GM19328 (cell line): ENCODE results near the gene INKA2.

Experiments used
- ATAC-seq: cut with Tn5 transposase; IDR thresholded peaks from one replicate; pipeline ENCODE4 v1.9.1; 2021; ENCODE audit warnings: mild to moderate bottlenecking, moderate library complexity; ENCODE audit not compliant: unreplicated experiment

INKA2 gene

GRCh38 chr1:111739194-111739924 lies at the start of gene INKA2:
TSS of gene INKA2 (minus strand) at chr1:111739395. CDS start at chr1:111739242, 153 bp downstream.
- peak; percentile 86 for ATAC-seq

DNA sequence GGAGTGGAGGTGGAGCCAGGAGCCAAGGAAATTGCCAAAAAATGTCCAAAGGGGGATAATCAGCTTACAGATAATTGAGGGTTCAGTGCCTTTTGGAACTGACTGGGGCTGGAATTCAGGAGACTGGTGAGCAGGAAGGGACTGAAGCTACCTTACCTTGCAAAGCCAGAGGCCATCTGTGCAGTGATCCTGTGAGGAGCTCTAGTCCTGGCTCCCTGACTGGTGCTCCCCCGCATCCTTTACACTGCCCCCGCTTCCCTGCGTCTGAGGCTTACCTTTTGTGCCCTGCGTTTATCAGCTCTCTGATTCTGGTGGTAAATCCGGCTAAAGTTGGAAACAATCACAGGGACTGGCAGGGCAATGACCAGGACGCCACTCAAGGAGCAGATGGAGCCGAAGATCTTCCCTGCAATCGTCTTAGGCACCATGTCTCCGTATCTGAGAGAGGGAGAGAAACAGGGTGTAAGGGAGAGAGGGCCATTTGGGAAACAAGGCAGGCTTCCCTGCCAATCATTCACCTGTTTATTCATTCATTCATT lies 47.5 kb upstream of the INKA2 start:
- ATAC-seq = no peak

- no peak for ATAC-seq
Measured at GRCh38 chr1:111784273-111784901, 45.2 kb upstream of the INKA2 start.

DNA sequence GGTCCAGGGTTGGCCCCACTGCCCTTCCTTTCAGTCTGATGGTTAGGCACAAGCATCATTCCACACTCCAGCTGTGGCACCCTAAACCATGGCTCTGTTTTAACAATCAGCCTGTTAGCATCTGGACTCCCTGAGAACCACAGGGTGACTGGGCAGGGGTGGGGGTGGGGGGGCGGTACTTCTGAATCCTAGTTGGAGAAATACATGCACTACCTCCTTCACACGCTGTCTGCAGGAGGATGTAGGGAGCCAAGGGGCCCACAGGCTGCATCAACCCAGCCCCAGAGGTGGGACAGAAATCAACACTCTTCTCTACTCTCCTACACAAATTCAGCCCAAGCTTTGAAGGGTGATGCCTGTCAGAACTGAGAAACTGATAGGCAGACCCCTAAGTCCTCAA lies 40.4 kb upstream of the INKA2 start:
- ATAC-seq = no peak

DNA sequence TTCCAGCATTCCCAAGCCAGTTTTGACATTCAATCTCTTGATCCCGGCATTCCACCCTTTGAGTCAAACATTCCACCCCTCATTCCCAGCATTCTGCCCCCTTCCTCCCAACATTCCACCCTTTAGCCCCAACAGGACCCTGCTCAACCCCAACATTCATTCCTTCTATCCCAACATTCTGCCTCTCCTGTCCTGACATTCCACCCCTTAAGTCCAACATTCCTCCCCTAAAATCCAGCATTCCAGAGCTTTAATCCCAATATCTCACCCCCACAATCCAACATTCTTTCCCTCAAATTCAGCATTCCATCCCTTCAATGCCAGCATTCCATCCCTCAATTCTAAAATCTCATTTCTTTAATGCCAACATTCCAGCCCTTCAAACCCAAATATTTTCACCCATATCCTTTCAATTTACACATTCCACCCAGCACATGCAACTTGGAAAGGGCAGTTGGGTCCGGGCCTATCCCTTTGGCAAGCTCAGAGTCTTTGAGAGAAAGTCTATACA lies 39.4 kb upstream of the INKA2 start:
- no peak for ATAC-seq

- ATAC-seq = no peak
Measured at GRCh38 chr1:111778066-111778465, 38.9 kb upstream of the INKA2 start.

GRCh38 chr1:111777301-111777700 lies 38.1 kb upstream of the INKA2 start:
- ATAC-seq = no peak

- no peak for ATAC-seq
Measured at GRCh38 chr1:111776861-111777260, 37.7 kb upstream of the INKA2 start.

DNA sequence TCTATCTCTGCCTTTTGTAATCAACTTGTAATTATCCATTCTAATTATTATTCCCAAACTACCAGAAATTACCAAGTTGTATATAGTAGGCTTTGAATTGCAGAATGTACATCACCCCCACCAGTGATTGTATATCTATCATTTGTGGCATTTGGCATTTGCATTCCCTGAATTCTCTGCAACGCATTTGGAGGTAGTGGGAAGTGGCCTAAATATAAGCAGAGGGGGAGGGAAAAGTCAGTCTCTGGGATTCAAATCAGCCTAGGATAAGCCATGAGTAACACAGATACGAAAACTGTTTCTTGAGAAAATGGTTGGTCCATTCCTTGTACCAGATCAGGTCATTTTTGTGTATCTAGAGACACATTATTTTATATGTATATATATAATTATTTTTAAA lies 37.2 kb upstream of the INKA2 start:
- ATAC-seq = no peak

DNA sequence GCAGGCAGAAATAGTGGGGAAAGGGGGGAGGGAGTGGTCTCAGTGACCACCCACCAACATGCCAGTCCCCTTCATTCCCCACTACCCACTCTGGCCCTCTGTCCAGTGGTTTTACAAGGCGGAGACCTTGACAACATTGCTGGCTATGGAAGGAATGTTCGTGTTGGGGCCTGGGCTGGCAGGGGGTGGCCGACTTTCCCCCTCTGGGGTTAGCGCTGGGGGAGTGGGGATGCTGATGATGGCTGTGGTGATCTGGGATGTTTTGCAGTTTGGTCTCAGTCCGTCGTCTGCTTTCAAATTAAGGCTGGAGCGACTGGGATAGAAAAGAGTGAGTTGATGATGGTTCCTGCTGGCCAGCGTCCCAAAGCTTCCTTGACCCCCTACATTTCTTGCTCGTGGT lies 36.8 kb upstream of the INKA2 start:
- no peak for ATAC-seq

- ATAC-seq = no peak
Measured at GRCh38 chr1:111770916-111771315, 31.7 kb upstream of the INKA2 start.

DNA sequence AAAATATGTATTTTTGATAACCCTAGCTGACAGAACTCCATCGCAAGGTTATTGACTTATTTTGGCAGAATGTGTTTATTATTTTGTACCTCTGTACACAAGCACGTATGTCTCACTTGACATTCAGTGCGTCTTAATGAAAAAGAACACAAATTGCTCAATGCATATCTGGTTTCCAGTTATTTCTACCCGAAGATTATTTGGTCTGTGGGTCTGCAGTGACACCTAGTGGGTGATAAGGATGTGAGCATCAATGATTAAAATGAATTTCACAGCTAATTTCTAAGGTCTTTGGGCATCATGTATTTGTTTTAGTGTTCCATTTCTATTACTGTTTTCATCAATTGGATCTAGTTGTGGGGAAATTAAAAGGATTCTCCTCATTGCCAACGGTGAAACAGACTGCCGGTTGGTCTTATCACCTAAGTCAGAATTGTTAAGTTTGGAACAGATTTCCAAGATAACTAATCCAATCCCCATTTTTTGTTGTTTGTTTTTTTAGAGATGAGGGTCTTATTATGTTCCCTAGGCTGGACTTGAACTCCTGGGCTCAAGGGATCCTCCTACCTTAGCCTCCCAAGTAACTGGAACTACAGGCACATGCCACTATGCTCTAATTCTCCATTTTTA lies 30.4 kb upstream of the INKA2 start:
- ATAC-seq = no peak

DNA sequence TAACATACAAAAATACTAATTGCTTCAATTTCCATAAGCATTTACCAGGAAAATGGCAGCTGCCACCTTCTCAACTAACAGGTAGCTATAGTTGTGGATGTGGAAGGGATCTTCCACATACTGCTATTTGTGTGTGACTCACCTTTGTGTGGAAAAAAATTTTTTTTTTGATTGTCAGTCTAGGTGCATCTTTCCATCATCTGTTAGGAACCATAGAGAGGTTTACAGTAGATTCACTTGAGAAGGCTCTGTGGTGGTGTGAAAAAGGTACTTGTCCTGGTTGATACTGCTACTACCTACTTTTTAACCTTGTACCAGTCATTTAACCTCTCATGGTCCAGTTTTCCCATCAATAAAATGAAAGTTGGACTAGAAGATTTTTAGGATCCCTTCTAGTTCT lies 29.4 kb upstream of the INKA2 start:
- ATAC-seq = no peak

DNA sequence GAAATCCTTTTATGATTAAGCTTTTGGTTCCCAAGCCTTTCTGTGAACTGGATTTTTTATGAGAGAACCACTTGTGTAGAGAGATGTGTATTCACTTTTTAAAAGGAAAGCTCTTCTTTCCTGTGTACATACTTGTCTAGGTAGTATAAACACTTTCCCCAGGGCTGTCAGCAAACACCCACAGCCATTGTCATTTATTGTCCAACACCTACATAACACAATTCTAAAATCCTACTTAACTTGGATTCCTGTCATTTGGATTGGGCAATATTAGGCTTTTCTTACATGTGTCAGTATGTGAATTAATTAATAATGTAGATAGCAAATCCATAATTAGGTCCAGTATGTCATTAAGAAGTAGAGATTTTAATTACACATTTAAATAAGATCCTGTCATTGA lies 28.8 kb upstream of the INKA2 start:
- no peak for ATAC-seq

GRCh38 chr1:111762332-111762731 lies 23.1 kb upstream of the INKA2 start:
- ATAC-seq = no peak

DNA sequence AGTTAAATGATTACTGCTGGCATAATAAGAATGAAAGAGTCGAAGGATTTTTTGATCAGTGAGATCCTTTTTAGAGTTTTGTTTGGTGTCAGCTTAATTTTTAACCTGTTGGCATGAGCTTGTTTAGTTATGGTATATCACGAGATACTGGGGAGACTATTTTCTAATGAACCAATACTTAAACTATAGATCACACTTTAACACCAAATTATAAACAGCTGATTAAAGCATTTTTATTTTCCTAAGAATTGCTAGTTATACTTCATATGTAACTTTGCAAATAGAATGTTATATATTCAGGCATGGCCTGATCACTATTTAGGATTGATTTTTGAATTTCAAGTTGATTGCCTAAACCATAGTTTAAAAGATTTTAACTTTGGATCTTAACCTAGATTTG lies 22.5 kb upstream of the INKA2 start:
- ATAC-seq = no peak

- ATAC-seq = no peak
Measured at GRCh38 chr1:111758373-111758772, 19.2 kb upstream of the INKA2 start.

- peak; percentile 7 for ATAC-seq
Measured at GRCh38 chr1:111756124-111756513, 16.9 kb upstream of the INKA2 start.

DNA sequence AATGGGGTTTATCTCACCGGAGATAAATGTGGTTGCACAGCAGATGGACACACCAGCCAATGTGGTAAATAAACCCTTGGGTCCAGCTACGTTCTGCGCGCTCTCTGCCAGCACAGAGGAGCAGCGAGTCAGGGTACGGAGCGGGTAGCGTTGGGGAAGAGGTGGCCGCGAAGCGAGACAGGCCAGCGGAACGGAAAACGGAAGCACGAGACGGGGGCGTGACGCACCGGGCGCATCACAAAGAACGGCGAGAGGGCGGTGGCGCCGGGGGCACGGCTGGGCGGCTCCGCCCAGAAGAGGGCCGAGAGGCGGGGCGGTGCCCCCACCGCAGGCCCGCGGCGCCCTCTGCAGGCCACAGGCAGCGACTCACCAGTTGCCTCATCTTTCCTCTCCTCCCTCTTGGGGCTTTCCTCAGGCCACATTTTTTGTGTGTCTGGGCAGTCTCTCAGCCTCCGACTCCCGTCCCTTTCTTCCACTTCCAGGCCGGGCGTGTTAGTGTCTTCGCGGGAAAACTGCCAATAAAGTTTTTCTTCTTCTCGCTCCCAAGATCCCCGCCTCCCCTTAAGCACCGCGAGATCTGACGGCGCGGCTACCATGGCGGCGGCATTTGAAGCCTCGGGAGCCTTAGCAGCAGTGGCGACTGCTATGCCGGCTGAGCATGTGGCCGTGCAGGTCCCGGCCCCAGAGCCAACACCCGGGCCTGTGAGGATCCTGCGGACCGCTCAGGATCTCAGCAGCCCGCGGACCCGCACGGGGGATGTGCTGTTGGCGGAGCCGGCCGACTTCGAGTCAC lies 16.3 kb upstream of the INKA2 start, which contains the start of gene DDX20:
Gene DDX20 (plus strand): TSS at position 571 of the 793 bp plus-strand sequence. CDS start 24 bp downstream, at position 595.
- peak; percentile 82 for ATAC-seq

DNA sequence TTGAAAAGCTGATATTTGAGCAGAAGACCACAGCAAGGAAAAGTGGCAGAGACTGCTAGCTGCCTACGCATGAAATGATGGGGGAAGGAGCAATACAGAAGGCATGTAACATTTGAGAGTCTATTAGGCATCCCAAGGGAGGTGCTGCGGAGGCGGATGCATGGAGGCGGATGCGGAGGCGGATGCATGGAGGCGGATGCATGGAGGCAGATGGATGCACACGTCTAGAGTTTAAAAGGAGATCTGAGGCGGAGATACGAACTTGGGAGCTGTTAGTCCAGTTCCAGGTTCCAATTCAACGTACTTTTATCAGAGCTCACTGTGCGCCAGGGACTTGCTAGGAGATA lies 15.8 kb upstream of the INKA2 start:
- no peak for ATAC-seq
